Muscle of arm (tissue), 14 donors: ENCODE data around the gene ZCRB1. TPM values are rescaled to one million over a fixed set of nuclear protein-coding genes. Genes with fewer than 3 reads are reported as not detected.
"Not testable (repeated sequence)": the region's sequence is repeated elsewhere in the genome, so short reads cannot be mapped to it uniquely, and the experiment has no call there.

ENCODE experiments used
- DNase-seq: peaks from one replicate; pipeline ENCODE4 v3.0.0-alpha.2; 2013
- long read RNA-seq, 11 donors: transcript quantifications; one replicate each; lab custom pipeline, GENCODE V29; 2026
- polyA plus RNA-seq, 12 donors: library from polyadenylated mRNA; unstranded; fragments of 120-200 nt; gene quantifications; one replicate each; pipeline ENCODE4 v1.2.1, GENCODE V29; 2013; ENCODE audit not compliant: insufficient read length in 12 of 12

The ZCRB1 gene
- polyA plus RNA-seq = 1,000 to 10,000 TPM in 1 of 12 donors, 100 to 1,000 TPM in 1, 10 to 100 TPM in 10; 72.2 to 1,252 (median 82.8) TPM
- long read RNA-seq, donor 1, transcript ZCRB1-201 (8 exons, 1,827 nt) = major isoform, 23 of 38 reads
- long read RNA-seq, donor 1, partial matches to known transcripts = 15 of 38 reads
- long read RNA-seq, donor 1, other reads (novel, unspliced or antisense) = 0 of 38 reads
- long read RNA-seq, donor 2, transcript ZCRB1-201 (8 exons, 1,827 nt) = major isoform, 26 of 195 reads
- long read RNA-seq, donor 2, partial matches to known transcripts = 136 of 195 reads
- long read RNA-seq, donor 2, other reads (novel, unspliced or antisense) = 33 of 195 reads
- long read RNA-seq, donor 3, transcript ZCRB1-201 (8 exons, 1,827 nt) = major isoform, 21 of 31 reads
- long read RNA-seq, donor 3, partial matches to known transcripts = 10 of 31 reads
- long read RNA-seq, donor 3, other reads (novel, unspliced or antisense) = 0 of 31 reads
- long read RNA-seq, donor 4, transcript ZCRB1-201 (8 exons, 1,827 nt) = major isoform, 9 of 35 reads
- long read RNA-seq, donor 4, partial matches to known transcripts = 26 of 35 reads
- long read RNA-seq, donor 4, other reads (novel, unspliced or antisense) = 0 of 35 reads
- long read RNA-seq, donor 5 = 0 reads
- long read RNA-seq, donor 6, transcript ZCRB1-201 (8 exons, 1,827 nt) = major isoform, 18 of 40 reads
- long read RNA-seq, donor 6, partial matches to known transcripts = 21 of 40 reads
- long read RNA-seq, donor 6, other reads (novel, unspliced or antisense) = 0 of 40 reads
- long read RNA-seq, donor 7, transcript ZCRB1-201 (8 exons, 1,827 nt) = major isoform, 12 of 27 reads
- long read RNA-seq, donor 7, partial matches to known transcripts = 15 of 27 reads
- long read RNA-seq, donor 7, other reads (novel, unspliced or antisense) = 0 of 27 reads
- long read RNA-seq, donor 8, transcript ZCRB1-201 (8 exons, 1,827 nt) = major isoform, 31 of 153 reads
- long read RNA-seq, donor 8, partial matches to known transcripts = 88 of 153 reads
- long read RNA-seq, donor 8, other reads (novel, unspliced or antisense) = 34 of 153 reads
- long read RNA-seq, donor 9, transcript ZCRB1-201 (8 exons, 1,827 nt) = major isoform, 13 of 36 reads
- long read RNA-seq, donor 9, partial matches to known transcripts = 22 of 36 reads
- long read RNA-seq, donor 9, other reads (novel, unspliced or antisense) = 0 of 36 reads
- long read RNA-seq, donor 10, transcript ZCRB1-201 (8 exons, 1,827 nt) = major isoform, 30 of 44 reads
- long read RNA-seq, donor 10, partial matches to known transcripts = 14 of 44 reads
- long read RNA-seq, donor 10, other reads (novel, unspliced or antisense) = 0 of 44 reads
- long read RNA-seq, donor 11, transcript ZCRB1-201 (8 exons, 1,827 nt) = major isoform, 38 of 194 reads
- long read RNA-seq, donor 11, partial matches to known transcripts = 138 of 194 reads
- long read RNA-seq, donor 11, other reads (novel, unspliced or antisense) = 18 of 194 reads

DNA sequence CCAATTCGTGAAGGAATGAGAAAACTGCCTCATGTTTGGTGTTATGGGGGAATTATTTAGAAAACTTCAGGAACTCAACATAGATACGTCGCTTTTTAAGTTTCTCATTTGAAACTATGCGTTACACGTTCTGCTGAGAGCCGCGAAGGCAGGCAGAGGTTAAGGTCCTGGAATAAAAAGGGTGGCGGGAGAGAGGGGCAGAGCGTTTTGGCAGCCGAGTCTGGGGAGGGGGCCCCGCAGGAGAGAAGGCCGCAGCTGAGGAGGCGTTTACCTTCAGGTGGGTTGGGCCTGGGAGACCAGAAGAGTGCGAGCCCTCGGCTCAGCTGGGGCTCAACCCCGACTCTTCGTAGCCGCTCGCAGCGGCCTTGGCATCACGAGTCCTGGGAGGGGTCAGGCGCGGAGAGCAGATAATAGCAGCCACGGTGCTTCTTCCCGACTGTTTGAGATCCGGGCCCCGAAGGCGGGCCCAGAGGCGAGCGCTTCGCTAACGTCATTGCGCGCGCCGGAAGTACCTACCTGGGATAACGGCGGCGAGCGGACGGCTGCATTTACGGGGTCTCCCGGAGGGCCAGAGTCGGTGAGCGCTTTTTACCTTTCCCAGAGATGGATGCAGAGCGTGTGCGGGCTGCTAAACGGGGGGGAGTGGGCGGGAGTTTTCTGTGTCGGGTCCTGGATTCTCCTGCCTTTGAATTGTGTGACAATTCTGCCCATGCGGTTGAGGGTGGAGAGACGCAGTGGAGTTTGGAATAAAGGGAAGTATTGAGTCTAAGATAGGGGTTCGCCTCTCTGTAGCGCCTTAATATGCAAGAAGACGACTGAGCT is at the start of gene ZCRB1, which contains the start of gene PPHLN1:
Gene ZCRB1 (minus strand): TSS at position 442 of the 822 bp plus-strand sequence. CDS start 1,992 bp downstream, outside the sequence.
Gene PPHLN1 (plus strand): TSS at position 515 of the 822 bp plus-strand sequence. CDS start 9,736 bp downstream, outside the sequence.
- peak; percentile 89 for DNase-seq

GRCh38 chr12:42373669-42374068 is 47.8 kb upstream of the ZCRB1 start:
- DNase-seq = no peak

DNA sequence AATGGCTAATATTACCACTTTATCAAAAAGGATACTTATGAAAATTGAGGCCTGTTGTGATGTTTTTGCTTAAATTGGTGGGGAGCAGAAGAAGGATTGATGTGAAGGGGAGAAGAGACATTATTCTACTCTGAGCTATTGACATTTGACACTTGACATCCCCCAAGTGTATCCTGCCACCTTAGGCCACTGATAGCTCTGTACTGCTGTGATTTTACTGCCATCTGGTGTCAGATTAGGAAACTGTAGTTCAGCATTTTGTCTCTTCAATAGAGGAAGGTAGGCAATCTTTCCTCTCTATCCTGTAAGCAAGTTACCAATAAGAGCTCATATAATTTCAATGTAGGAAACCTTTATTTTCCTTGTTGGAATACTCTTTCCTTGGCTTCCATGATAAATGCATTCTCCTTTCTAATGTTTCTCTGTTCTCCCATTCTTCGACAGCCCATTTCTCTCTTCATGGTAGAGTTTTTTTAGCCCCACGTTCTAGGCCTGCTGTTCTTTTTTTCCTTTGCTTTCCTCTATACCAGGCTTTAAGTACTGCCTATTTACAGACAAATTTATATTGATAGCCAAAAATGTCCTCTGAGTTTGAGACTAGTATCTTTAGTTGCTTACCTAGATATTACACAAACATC is 46.4 kb upstream of the ZCRB1 start:
- DNase-seq = peak; percentile 33

DNA sequence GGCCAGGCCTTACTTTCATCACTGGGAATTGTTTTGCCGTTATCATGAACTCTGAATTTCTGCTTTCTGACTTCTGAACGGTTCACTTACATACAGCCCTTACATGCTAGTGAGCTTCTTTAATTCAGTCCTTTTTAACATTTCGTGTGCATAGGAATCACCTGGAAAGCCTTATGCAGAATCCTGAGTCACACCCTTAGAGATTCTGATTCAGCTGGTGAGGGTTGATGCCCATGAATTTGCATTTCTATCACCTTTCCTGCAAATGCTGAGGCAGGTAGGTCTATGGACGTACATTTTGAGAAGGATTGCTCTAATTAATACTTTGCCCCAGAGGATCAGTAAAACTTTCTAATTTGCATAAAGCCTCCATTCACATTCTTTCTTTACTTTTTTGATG is 44.1 kb upstream of the ZCRB1 start:
- DNase-seq = no peak

DNA sequence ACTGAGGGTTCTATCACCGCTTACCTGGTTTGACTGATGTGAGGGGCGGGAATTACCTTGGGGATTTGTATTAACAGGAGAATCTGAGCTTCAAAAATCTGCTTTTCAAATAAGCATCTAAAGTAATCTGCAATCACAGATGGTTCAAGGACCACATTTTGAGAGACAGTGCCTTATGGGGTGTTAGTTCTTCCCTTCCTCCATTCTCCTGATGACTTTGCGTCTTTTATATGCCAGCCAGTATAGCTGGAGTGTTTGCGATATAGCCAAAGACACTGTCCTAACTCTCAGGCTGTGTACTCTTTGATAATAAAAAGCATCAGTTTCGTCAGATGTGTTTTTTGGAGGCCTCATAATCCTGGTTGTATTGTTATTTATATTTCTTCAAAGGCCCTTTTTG is 39.6 kb upstream of the ZCRB1 start:
- no peak for DNase-seq

- DNase-seq = no peak
Measured at GRCh38 chr12:42364692-42365091, 38.8 kb upstream of the ZCRB1 start.

- DNase-seq = no peak
Measured at GRCh38 chr12:42362647-42363260, 36.9 kb upstream of the ZCRB1 start.

- DNase-seq = no peak
Measured at GRCh38 chr12:42361909-42362646, 36.2 kb upstream of the ZCRB1 start.

GRCh38 chr12:42360747-42361403 is 35.0 kb upstream of the ZCRB1 start:
- no peak for DNase-seq

DNA sequence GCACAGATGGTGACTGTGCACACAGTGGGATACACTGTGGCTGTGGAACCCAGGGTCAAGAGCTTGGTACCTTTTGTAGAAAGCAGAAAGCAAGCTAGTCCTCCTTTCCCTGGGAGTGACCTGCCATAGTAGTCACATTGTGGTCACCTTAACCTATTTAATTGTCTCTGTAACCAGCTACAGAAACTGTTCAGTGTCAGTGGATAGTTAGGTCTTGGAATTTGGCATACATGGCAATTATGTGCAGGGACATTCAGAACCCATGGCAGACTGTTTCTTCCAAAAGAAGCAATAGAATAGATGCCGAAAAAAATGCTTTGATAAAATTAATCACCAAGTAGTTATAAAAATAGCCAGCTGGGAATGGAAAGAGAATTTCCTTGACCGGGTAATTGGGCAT is 30.4 kb upstream of the ZCRB1 start:
- DNase-seq = no peak

DNA sequence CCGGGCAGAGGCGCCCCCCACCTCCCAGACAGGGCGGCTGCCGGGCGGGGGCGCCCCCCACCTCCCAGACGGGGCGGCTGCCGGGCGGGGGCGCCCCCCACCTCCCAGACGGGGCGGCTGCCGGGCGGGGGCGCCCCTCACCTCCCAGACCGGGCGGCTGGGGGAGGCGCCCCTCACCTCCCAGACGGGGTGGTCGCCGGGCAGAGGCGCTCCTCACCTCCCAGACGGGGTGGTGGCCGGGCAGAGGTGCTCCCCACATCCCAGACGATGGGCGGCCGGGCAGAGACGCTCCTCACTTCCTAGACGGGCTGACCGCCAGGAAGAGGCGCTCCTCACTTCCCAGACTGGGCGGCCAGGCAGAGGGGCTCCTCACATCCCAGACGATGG is 24.1 kb upstream of the ZCRB1 start:
- not testable (repeated sequence) for DNase-seq

DNA sequence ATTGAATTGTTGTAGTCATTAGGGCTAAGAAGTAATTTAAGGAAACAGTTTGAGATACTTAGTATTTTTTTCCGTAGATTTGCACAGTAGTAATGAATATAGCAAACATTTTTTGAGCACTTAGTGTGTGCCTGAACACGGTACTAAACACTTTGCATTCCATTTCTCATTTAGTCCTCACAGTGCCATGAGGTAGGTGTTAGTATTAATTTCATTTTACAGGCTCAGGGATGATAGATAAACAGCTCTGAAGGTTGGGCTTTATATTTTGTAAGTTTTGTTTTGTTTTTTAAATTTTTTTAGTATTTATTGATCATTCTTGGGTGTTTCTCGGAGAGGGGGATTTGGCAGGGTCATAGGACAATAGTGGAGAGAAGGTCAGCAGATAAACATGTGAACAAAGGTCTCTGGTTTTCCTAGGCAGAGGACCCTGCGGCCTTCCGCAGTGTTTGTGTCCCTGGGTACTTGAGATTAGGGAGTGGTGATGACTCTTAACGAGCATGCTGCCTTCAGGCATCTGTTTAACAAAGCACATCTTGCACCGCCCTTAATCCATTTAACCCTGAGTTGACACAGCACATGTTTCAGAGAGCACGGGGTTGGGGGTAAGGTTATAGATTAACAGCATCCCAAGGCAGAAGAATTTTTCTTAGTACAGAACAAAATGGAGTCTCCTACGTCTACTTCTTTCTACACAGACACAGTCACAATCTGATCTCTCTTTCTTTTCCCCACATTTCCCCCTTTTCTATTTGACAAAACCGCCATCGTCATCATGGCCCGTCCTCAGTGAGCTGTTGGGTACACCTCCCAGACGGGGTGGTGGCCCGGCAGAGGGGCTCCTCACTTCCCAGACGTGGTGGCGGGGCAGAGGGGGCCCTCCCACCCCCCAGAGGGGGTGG is 23.5 kb upstream of the ZCRB1 start:
- not testable (repeated sequence) for DNase-seq

- no peak for DNase-seq
Measured at GRCh38 chr12:42346403-42347002, 20.6 kb upstream of the ZCRB1 start.

DNA sequence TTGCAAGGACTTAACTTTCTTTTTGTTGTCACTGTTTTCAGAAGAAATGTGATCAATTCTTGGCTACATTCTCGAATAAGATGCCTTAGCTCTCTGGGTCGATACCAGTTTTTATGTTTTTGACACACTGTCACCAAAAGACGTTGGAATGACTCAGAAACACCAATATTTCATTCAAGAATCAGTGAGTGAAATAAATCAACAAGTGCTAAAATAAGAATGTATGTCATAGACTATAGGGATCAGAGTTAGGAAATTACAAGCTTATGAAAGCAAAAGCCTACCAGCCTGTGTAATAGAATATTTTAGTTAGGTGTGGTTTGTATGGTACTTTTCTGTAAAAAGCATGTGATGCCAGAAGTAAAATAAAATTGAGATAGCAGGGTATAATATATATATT is 17.8 kb upstream of the ZCRB1 start:
- DNase-seq = no peak

GRCh38 chr12:42342028-42342427 is 16.1 kb upstream of the ZCRB1 start:
- no peak for DNase-seq

DNA sequence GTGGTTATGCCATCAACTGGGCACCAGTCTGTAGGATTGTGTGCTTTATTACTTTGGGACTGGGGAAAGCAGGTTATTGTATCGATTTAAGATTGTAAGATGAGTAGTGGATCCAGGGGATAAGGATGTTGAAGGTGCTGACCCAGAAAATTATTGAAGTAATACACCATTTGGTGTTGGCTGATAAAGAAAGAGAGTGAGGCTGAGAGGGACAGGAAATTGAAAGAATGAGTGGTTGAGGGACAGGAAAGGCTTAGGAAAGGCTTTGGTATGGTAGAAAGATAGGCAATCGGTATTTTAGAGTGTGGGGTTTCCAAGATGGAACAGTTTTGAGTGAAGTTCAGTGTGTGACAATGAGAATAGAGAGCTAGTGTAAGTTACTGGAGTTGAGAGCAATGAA is 12.4 kb upstream of the ZCRB1 start:
- DNase-seq = no peak

DNA sequence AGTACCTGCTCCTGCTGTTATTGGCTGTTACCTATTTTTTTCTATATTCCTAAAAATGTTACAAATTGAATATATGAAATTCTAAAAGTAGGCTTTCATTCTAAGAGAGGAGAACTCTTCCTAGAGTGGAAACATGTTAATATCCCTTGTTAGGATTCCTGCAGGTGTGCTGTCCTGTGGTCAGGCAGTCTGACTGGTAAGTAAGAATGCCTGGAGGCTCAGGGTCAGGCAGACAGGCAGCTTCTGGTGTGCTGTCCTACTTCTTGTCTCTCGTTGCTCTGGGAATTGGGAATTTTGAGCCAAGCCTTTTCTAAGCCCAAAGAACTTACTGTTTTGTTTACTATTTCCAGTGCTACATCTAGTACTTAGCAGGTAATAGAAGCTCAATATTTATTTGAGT is 10.4 kb upstream of the ZCRB1 start:
- DNase-seq = no peak
